Naive B cell (primary cell): ENCODE measurements around the gene SMIM12. TPM values are rescaled to one million over a fixed set of nuclear protein-coding genes. Genes with fewer than 3 reads are reported as not detected.
"Not testable (repeated sequence)": the region's sequence is repeated elsewhere in the genome, so short reads cannot be mapped to it uniquely, and the experiment has no call there.

ENCODE experiments used
- ATAC-seq, 2 donors: fragments of 150-1000 bp; cut with Tn5 transposase; 2 replicates each; pipeline ENCODE4 v1.10.0; 2021; ENCODE audit warnings: low read depth in 2 of 2, mild to moderate bottlenecking in 2 of 2, moderate library complexity in 2 of 2
- DNase-seq: peaks from one replicate; pipeline ENCODE4 v3.0.0; 2022
- H3K27ac Mint-ChIP-seq, 6 donors: one replicate each; pipeline ENCODE4 v1.8.0; 2020 to 2022; ENCODE audit warnings: mild to moderate bottlenecking in 6 of 6, mixed read lengths in 6 of 6, moderate library complexity in 5 of 6, inconsistent platforms in 2 of 6
- H3K27me3 Mint-ChIP-seq, 3 donors: one replicate each; pipeline ENCODE4 v1.8.0; 2021 to 2022; ENCODE audit warnings: mixed read lengths in 3 of 3, mild to moderate bottlenecking in 1 of 3
- H3K36me3 Mint-ChIP-seq, 2 donors: one replicate each; pipeline ENCODE4 v1.8.0; 2020 to 2022; ENCODE audit warnings: mixed read lengths in 2 of 2, inconsistent platforms in 1 of 2, mild to moderate bottlenecking in 1 of 2
- H3K4me1 Mint-ChIP-seq, 3 donors: one replicate each; pipeline ENCODE4 v1.8.0; 2020 to 2022; ENCODE audit warnings: mixed read lengths in 3 of 3, inconsistent platforms in 1 of 3, mild to moderate bottlenecking in 1 of 3, moderate library complexity in 1 of 3
- H3K4me3 Mint-ChIP-seq, 8 donors: one replicate each; pipeline ENCODE4 v1.8.0; 2020 to 2022; ENCODE audit warnings: mild to moderate bottlenecking in 8 of 8, mixed read lengths in 8 of 8, moderate library complexity in 8 of 8, inconsistent platforms in 2 of 8
- H3K9me3 Mint-ChIP-seq, 7 donors: one replicate each; pipeline ENCODE4 v1.8.0; 2020 to 2022; ENCODE audit warnings: mixed read lengths in 7 of 7, mild to moderate bottlenecking in 5 of 7, inconsistent platforms in 2 of 7, moderate library complexity in 1 of 7
- polyA plus RNA-seq, 6 donors: library from polyadenylated mRNA; unstranded; fragments of 300-500 nt; fragmentation: Illumina TruSeq; gene quantifications; one replicate each; pipeline ENCODE4 v1.2.3, GENCODE V29; 2021; ENCODE audit warnings: low read depth in 6 of 6

Gene SMIM12
- polyA plus RNA-seq, 6 donors from 2014 or later: 66.8 to 124 (median 73.1) TPM

- H3K27ac Mint-ChIP-seq: no peak overlapping the region
- peaks cover 0 to 3% (median 0%) of the 10 kb centered on the region in 7 donors for H3K9me3 Mint-ChIP-seq
Measured at GRCh38 chr1:34827341-34827941, 32.1 kb downstream of the SMIM12 start.

GRCh38 chr1:34825455-34826091 lies 34.0 kb downstream of the SMIM12 start:
- Mint-ChIP-seq H3K27me3 (no peaks in the 10 kb centered on the region), H3K27ac (no peak overlapping the region), H3K36me3 (no peaks in the 10 kb centered on the region), H3K9me3 (peaks cover 0 to 3% (median 0%) of the 10 kb centered on the region in 7 donors), H3K4me3 (no peak overlapping the region), H3K4me1 (peaks cover 11 to 13% (median 13%) of the 10 kb centered on the region in 3 donors)
- no peak for DNase-seq
- no peak for ATAC-seq

More at GRCh38 chr1:34827341-34827941, 32.1 kb downstream of the SMIM12 start:
- ATAC-seq: no peak
- Mint-ChIP-seq H3K4me3 (no peak overlapping the region), H3K27me3 (no peaks in the 10 kb centered on the region), H3K4me1 (peaks cover 3 to 7% (median 4%) of the 10 kb centered on the region in 3 donors), H3K36me3 (no peaks in the 10 kb centered on the region)
- no peak for DNase-seq

GRCh38 chr1:34824817-34825454 lies 34.6 kb downstream of the SMIM12 start:
- H3K36me3 Mint-ChIP-seq: no peaks in the 10 kb centered on the region
- H3K27ac Mint-ChIP-seq: no peak overlapping the region
- no peaks in the 10 kb centered on the region for H3K27me3 Mint-ChIP-seq
- H3K4me1 Mint-ChIP-seq: peaks cover 11 to 13% (median 13%) of the 10 kb centered on the region in 3 donors
- no peak for ATAC-seq
- DNase-seq: no peak
- no peak overlapping the region for H3K4me3 Mint-ChIP-seq
- peaks cover 0 to 5% (median 0%) of the 10 kb centered on the region in 7 donors for H3K9me3 Mint-ChIP-seq

- peaks cover 0 to 5% (median 0%) of the 10 kb centered on the region in 7 donors for H3K9me3 Mint-ChIP-seq
- no peaks in the 10 kb centered on the region for H3K36me3 Mint-ChIP-seq
- DNase-seq: no peak
- H3K4me3 Mint-ChIP-seq: no peak overlapping the region
- peaks cover 7 to 10% (median 9%) of the 10 kb centered on the region in 3 donors for H3K4me1 Mint-ChIP-seq
- peak overlapping the region in 1 of 6 donors; percentile 18 for H3K27ac Mint-ChIP-seq
- H3K27me3 Mint-ChIP-seq: no peaks in the 10 kb centered on the region
- no peak for ATAC-seq
Measured at GRCh38 chr1:34822202-34822601, 37.3 kb downstream of the SMIM12 start.

- H3K27me3 Mint-ChIP-seq, H3K4me1 Mint-ChIP-seq, H3K4me3 Mint-ChIP-seq, H3K9me3 Mint-ChIP-seq, H3K36me3 Mint-ChIP-seq, ATAC-seq, H3K27ac Mint-ChIP-seq, DNase-seq: not testable (repeated sequence)
Measured at GRCh38 chr1:34818862-34819261, 40.7 kb downstream of the SMIM12 start.

- no peak for DNase-seq
- no peak for ATAC-seq
- Mint-ChIP-seq H3K9me3 (peaks cover 0 to 3% (median 0%) of the 10 kb centered on the region in 7 donors), H3K36me3 (no peaks in the 10 kb centered on the region), H3K4me1 (peaks cover under 1 to 5% (median 4%) of the 10 kb centered on the region in 3 donors), H3K27me3 (no peaks in the 10 kb centered on the region), H3K27ac (no peak overlapping the region), H3K4me3 (peak overlapping the region in 1 of 8 donors; percentile 44)
Measured at GRCh38 chr1:34816778-34817177, 42.8 kb downstream of the SMIM12 start.

GRCh38 chr1:34816332-34816731 lies 43.2 kb downstream of the SMIM12 start:
- Mint-ChIP-seq H3K4me3 (peak overlapping the region in 1 of 8 donors; percentile 44), H3K27ac (no peak overlapping the region), H3K27me3 (no peaks in the 10 kb centered on the region), H3K9me3 (peaks cover 0 to 3% (median 0%) of the 10 kb centered on the region in 7 donors), H3K36me3 (no peaks in the 10 kb centered on the region), H3K4me1 (peaks cover 0 to under 1% (median 0%) of the 10 kb centered on the region in 3 donors)
- DNase-seq: no peak
- ATAC-seq: no peak

GRCh38 chr1:34810781-34811180 lies 48.8 kb downstream of the SMIM12 start:
- not testable (repeated sequence) for H3K27me3 Mint-ChIP-seq, DNase-seq, H3K4me3 Mint-ChIP-seq, ATAC-seq, H3K9me3 Mint-ChIP-seq
- H3K36me3 Mint-ChIP-seq: peaks cover 6 to 12% of the 10 kb centered on the region in 2 donors
- H3K27ac Mint-ChIP-seq: peak overlapping the region in 2 of 6 donors; percentile 21 to 23
- H3K4me1 Mint-ChIP-seq: peaks cover 0 to 12% (median 5%) of the 10 kb centered on the region in 3 donors

GRCh38 chr1:34808051-34808810 lies 51.3 kb downstream of the SMIM12 start:
- Mint-ChIP-seq H3K36me3 (peaks cover 12 to 17% of the 10 kb centered on the region in 2 donors), H3K4me3 (no peak overlapping the region), H3K27me3 (peaks cover 0 to 6% (median 0%) of the 10 kb centered on the region in 3 donors), H3K4me1 (peaks cover 0 to 12% (median 5%) of the 10 kb centered on the region in 3 donors), H3K27ac (no peak overlapping the region), H3K9me3 (peaks cover 4 to 14% (median 8%) of the 10 kb centered on the region in 7 donors)
- DNase-seq: no peak
- no peak for ATAC-seq

- ATAC-seq (no peak), DNase-seq (no peak)
- H3K36me3 Mint-ChIP-seq: peaks cover 12 to 17% of the 10 kb centered on the region in 2 donors
- H3K9me3 Mint-ChIP-seq: peaks cover 4 to 17% (median 8%) of the 10 kb centered on the region in 7 donors
- H3K4me3 Mint-ChIP-seq: no peak overlapping the region
- peaks cover 0 to 12% (median 5%) of the 10 kb centered on the region in 3 donors for H3K4me1 Mint-ChIP-seq
- peak overlapping the region in 1 of 6 donors; percentile 64 for H3K27ac Mint-ChIP-seq
- peaks cover 0 to 6% (median 0%) of the 10 kb centered on the region in 3 donors for H3K27me3 Mint-ChIP-seq
Measured at GRCh38 chr1:34806396-34806795, 53.2 kb downstream of the SMIM12 start.

- ATAC-seq: no peak
- Mint-ChIP-seq H3K4me1 (no peaks in the 10 kb centered on the region), H3K4me3 (no peak overlapping the region), H3K27me3 (no peaks in the 10 kb centered on the region), H3K9me3 (peaks cover 0 to 11% (median 3%) of the 10 kb centered on the region in 7 donors), H3K27ac (no peak overlapping the region), H3K36me3 (peaks cover 0 to 17% of the 10 kb centered on the region in 2 donors)
- DNase-seq: no peak
Measured at GRCh38 chr1:34803770-34804169, 55.8 kb downstream of the SMIM12 start.
